HCT116 (cell line): Measurements from ENCODE around the gene MYOG. TPM values are rescaled to one million over a fixed set of nuclear protein-coding genes. Genes with fewer than 3 reads are reported as not detected.

Source experiments
- ATAC-seq: fragments of 200-7000 bp; cut with Tn5 transposase; 2 replicates; pipeline ENCODE4 v1.9.1; 2020; ENCODE audit warnings: mild to moderate bottlenecking, moderate library complexity
- BruUV-seq: library from RNA; stranded (reverse); fragments of 400-500 nt; replicated peaks from 2 replicates; lab custom pipeline; 2021; lab: Mats Ljungman, UMichigan
- CTCF ChIA-PET: fragments of 300-600 bp; sonication (Branson Sonifier 250); formaldehyde crosslinking; loops from one replicate; lab custom pipeline; 2021; ENCODE audit warnings: antibody characterized with exemption; lab: Charles Lee
- POLR2A ChIA-PET: fragments of 300-600, 350-600 bp; sonication (Branson Sonifier 250); formaldehyde crosslinking; loops from one replicate; lab custom pipeline; 2021; ENCODE audit warnings: antibody characterized with exemption; lab: Charles Lee
- RAD21 ChIA-PET, 2 experiments: fragments of 300-600 bp; sonication (Branson Sonifier 250); formaldehyde crosslinking; loops; one replicate each; lab custom pipeline; 2023; ENCODE audit warnings: low total read pairs in 2 of 2; ENCODE audit not compliant: uncharacterized antibody in 2 of 2, unreplicated experiment in 2 of 2, low non-redundant PET in 1 of 2; lab: Charles Lee
- DNase-seq: peaks from one replicate; pipeline ENCODE4 v3.0.0-alpha.2; 2010; ENCODE audit warnings: low read depth, low spot score
- H2AFZ ChIP-seq: fragments of 200-600 bp; shearing (Covaris generic), sonication (generic); 2 replicates; pipeline ENCODE4 v1.6.1; 2017; ENCODE audit warnings: low read depth, mixed run types, mixed read lengths, antibody characterized with exemption, low read length; ENCODE audit not compliant: poor library complexity, severe bottlenecking
- H3K27ac ChIP-seq: 2 replicates; pipeline ENCODE4 v1.5.1; 2012; ENCODE audit warnings: low read depth, low read length
- H3K27me3 ChIP-seq: fragments of 200-600 bp; sonication (generic); 2 replicates; pipeline ENCODE4 v1.6.1; 2016; ENCODE audit warnings: mixed run types, low read length, mixed read lengths; ENCODE audit not compliant: insufficient read depth
- H3K36me3 ChIP-seq, 2 experiments: fragments of 200-500 bp in 1 of 2; fragments of 200-600 bp in 1 of 2; sonication (Bioruptor generic) in 1 of 2; sonication (generic) in 1 of 2; 2 replicates each; pipeline versions ENCODE4 v1.5.1 to v1.6.1; 2014 to 2016; ENCODE audit warnings: low read length in 2 of 2, inconsistent platforms in 1 of 2, mixed read lengths in 1 of 2, mixed run types in 1 of 2; ENCODE audit not compliant: insufficient read depth in 2 of 2, control insufficient read depth in 1 of 2
- H3K4me1 ChIP-seq, 2 experiments: fragments of 200-600 bp in 1 of 2; sonication (generic) in 1 of 2; 2 replicates each; pipeline versions ENCODE4 v1.5.1 to v1.6.1; 2012 to 2017; ENCODE audit warnings: low read length in 2 of 2, inconsistent platforms in 1 of 2, mild to moderate bottlenecking in 1 of 2, mixed read lengths in 1 of 2, mixed run types in 1 of 2, moderate library complexity in 1 of 2; ENCODE audit not compliant: insufficient read depth in 2 of 2, control insufficient read depth in 1 of 2
- H3K4me2 ChIP-seq: fragments of 200-600 bp; sonication (generic); 2 replicates; pipeline ENCODE4 v1.6.1; 2017; ENCODE audit warnings: mixed run types, low read length, mixed read lengths
- H3K4me3 ChIP-seq, 2 experiments: fragments of 200-600 bp in 1 of 2; sonication (generic) in 1 of 2; replicated peaks in 1 of 2; 2 replicates each; pipeline ENCODE4 v1.5.1; 2011 to 2016; ENCODE audit warnings: low read length in 2 of 2, control low read depth in 1 of 2, low read depth in 1 of 2, mild to moderate bottlenecking in 1 of 2, mixed read lengths in 1 of 2, mixed run types in 1 of 2
- H3K79me2 ChIP-seq: fragments of 200-600 bp; sonication (generic); 2 replicates; pipeline ENCODE4 v1.6.1; 2017; ENCODE audit warnings: mild to moderate bottlenecking, mixed run types, low read length, moderate library complexity, mixed read lengths; ENCODE audit not compliant: insufficient read depth
- H3K9ac ChIP-seq: fragments of 200-600 bp; sonication (generic); 2 replicates; pipeline ENCODE4 v1.6.1; 2016; ENCODE audit warnings: low read length, mixed read lengths
- H3K9me2 ChIP-seq: fragments of 200-600 bp; sonication (generic), shearing (Covaris generic); 2 replicates; pipeline ENCODE4 v1.6.1; 2017; ENCODE audit warnings: mixed run types, mild to moderate bottlenecking, moderate library complexity; ENCODE audit not compliant: insufficient read depth
- H3K9me3 ChIP-seq, 2 experiments: fragments of 200-500 bp in 1 of 2; fragments of 200-600 bp in 1 of 2; sonication (Bioruptor generic) in 1 of 2; sonication (generic) in 1 of 2; 2 replicates each; pipeline ENCODE4 v1.6.1; 2014 to 2017; ENCODE audit warnings: low read length in 2 of 2, mixed read lengths in 2 of 2, inconsistent platforms in 1 of 2, low read depth in 1 of 2, mild to moderate bottlenecking in 1 of 2, mixed run types in 1 of 2, moderate library complexity in 1 of 2; ENCODE audit not compliant: control insufficient read depth in 1 of 2, insufficient read depth in 1 of 2
- H4K20me1 ChIP-seq: fragments of 200-600 bp; sonication (generic), shearing (Covaris generic); 2 replicates; pipeline ENCODE4 v1.6.1; 2017; ENCODE audit warnings: mixed run types, mild to moderate bottlenecking, moderate library complexity; ENCODE audit not compliant: insufficient read depth
- CBX3 ChIP-seq: IDR thresholded peaks from 2 replicates; pipeline ENCODE4 v1.6.1; 2012; ENCODE audit warnings: low read depth
- CEBPB ChIP-seq: IDR thresholded peaks from 2 replicates; pipeline ENCODE4 v1.6.1; 2012; ENCODE audit warnings: low read depth
- EZH2phosphoT487 ChIP-seq: fragments of 200-600 bp; IDR thresholded peaks from 2 replicates; pipeline ENCODE4 v1.6.1; 2018; ENCODE audit warnings: antibody characterized with exemption, borderline replicate concordance
- FOSL1 ChIP-seq: IDR thresholded peaks from 2 replicates; pipeline ENCODE4 v1.6.1; 2012; ENCODE audit warnings: low read depth
- JUND ChIP-seq: IDR thresholded peaks from 2 replicates; pipeline ENCODE4 v1.6.1; 2012
- POLR2AphosphoS5 ChIP-seq: IDR thresholded peaks from 2 replicates; pipeline ENCODE4 v1.6.1; 2011; ENCODE audit warnings: mild to moderate bottlenecking, low read depth, low read length, moderate library complexity
- RAD21 ChIP-seq: IDR thresholded peaks from 2 replicates; pipeline ENCODE4 v1.6.1; 2012; ENCODE audit warnings: low read depth, mild to moderate bottlenecking
- SRF ChIP-seq: IDR thresholded peaks from 2 replicates; pipeline ENCODE4 v1.6.1; 2012; ENCODE audit warnings: low read depth
- YY1 ChIP-seq: IDR thresholded peaks from 2 replicates; pipeline ENCODE4 v1.6.1; 2011; ENCODE audit warnings: low read length, low read depth, moderate library complexity, mild to moderate bottlenecking; ENCODE audit not compliant: insufficient replicate concordance; ENCODE audit errors: extremely low read depth
- ZFX ChIP-seq: fragments of 450-650 bp; IDR thresholded peaks from 2 replicates; pipeline ENCODE4 v1.6.1; 2017
- intact Hi-C: fragments of 100-400 bp; cut with micrococcal nuclease; formaldehyde crosslinking; loops from 2 replicates; pipeline ENCODE4 v1.10.0; 2022
- total RNA-seq: library from RNA; stranded (reverse); gene quantifications from one replicate; pipeline ENCODE4 v1.2.1, GENCODE V29; 2021; ENCODE audit not compliant: unreplicated experiment
- TF ChIP-seq, protein P1 (sequence below): IDR thresholded peaks from 2 replicates; pipeline ENCODE4 v1.6.1; 2012
- TF ChIP-seq, protein P2 (sequence below), 3 experiments: fragments of 200-600 bp in 1 of 3; sonication (generic) in 1 of 3; IDR thresholded peaks in 2 of 3; conservative IDR thresholded peaks in 1 of 3; 2 replicates each; pipeline ENCODE4 v1.5.1; 2012 to 2017; ENCODE audit warnings: low read depth in 2 of 3, low read length in 2 of 3, antibody characterized with exemption in 1 of 3, borderline replicate concordance in 1 of 3, control low read depth in 1 of 3, mild to moderate bottlenecking in 1 of 3, mixed read lengths in 1 of 3, mixed run types in 1 of 3, moderate library complexity in 1 of 3; ENCODE audit not compliant: insufficient read depth in 1 of 3

Gene MYOG
- total RNA-seq, 1 experiment from 2014 or later, result not detected

DNA sequence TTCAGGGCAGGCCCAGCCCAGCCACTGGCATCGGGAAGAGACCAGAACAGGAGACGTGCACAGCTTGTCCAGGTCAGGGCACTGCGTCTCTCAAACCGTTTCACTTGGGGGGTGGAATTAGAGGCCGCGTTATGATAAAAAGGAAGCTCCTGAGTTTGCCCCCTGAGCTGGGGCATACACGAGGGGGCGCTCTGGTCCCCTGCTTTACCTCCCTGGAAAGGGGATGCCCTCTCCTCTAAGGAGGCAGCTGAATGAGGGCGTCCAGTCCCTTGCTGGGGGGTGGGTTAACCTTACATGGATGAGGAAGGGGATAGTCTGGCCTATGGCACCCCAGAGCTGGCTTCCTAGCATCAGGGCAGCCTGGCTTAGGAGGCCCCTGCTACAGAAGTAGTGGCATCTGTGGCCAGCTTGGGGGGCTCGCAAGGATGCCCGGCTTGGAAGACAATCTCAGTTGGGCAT, 2.3 kb downstream of the MYOG start:
- ChIA-PET RAD21 (no interaction called here), CTCF (interaction anchor here (0.9 to 2.3 kb wide), 6 partner anchors 10 to 185 kb away, joined by 3 to 20 read pairs (median 6); no protein-coding TSS in a partner anchor), POLR2A (no interaction called here)
- Histone ChIP-seq H3K4me1 (no peaks in the 10 kb centered on the region), H3K27ac (no peak overlapping the region), H3K4me3 (no peak overlapping the region), H4K20me1 (no peaks in the 10 kb centered on the region), H3K36me3 (no peaks in the 10 kb centered on the region), H3K4me2 (no peak overlapping the region), H3K9ac (no peak overlapping the region), H3K9me3 (no peaks in the 10 kb centered on the region), H3K9me2 (no peaks in the 10 kb centered on the region), H2AFZ (no peak overlapping the region), H3K27me3 (no peaks in the 10 kb centered on the region), H3K79me2 (no peaks in the 10 kb centered on the region)
- BruUV-seq, result no TSS peak
- DNase-seq (no peak), ATAC-seq (no peak)
- intact Hi-C loops, result no loop called here
- TF ChIP-seq POLR2AphosphoS5, result no peak
- peak; percentile 25; the same call in 1 of the 2 replicates for TF ChIP-seq RAD21
- no peak for TF ChIP-seq CBX3
- TF ChIP-seq SRF, result no peak
- TF ChIP-seq CEBPB, result no peak
- no peak for TF ChIP-seq EZH2phosphoT487
- TF ChIP-seq ZFX, result no peak
- no peak for TF ChIP-seq JUND
- no peak for TF ChIP-seq YY1
- TF ChIP-seq, protein P1, sequence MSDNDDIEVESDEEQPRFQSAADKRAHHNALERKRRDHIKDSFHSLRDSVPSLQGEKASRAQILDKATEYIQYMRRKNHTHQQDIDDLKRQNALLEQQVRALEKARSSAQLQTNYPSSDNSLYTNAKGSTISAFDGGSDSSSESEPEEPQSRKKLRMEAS, result no peak
- TF ChIP-seq FOSL1, result no peak
- TF ChIP-seq, protein P2, sequence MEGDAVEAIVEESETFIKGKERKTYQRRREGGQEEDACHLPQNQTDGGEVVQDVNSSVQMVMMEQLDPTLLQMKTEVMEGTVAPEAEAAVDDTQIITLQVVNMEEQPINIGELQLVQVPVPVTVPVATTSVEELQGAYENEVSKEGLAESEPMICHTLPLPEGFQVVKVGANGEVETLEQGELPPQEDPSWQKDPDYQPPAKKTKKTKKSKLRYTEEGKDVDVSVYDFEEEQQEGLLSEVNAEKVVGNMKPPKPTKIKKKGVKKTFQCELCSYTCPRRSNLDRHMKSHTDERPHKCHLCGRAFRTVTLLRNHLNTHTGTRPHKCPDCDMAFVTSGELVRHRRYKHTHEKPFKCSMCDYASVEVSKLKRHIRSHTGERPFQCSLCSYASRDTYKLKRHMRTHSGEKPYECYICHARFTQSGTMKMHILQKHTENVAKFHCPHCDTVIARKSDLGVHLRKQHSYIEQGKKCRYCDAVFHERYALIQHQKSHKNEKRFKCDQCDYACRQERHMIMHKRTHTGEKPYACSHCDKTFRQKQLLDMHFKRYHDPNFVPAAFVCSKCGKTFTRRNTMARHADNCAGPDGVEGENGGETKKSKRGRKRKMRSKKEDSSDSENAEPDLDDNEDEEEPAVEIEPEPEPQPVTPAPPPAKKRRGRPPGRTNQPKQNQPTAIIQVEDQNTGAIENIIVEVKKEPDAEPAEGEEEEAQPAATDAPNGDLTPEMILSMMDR (IDR thresholded peaks at IDR 0.05 in 2 of 3, conservative IDR thresholded peaks at IDR 0.05 in 1 of 3; ENCODE audit: borderline replicate concordance in 1 of 3, insufficient read depth in 1 of 3, low read depth in 2 of 3, low read length in 2 of 3), result peak in 1 of 3 experiments; percentile 14; a peak in 1 of 6 replicates
